Measurements from ENCODE around the gene APOBEC3C. TPM values are rescaled to one million over a fixed set of nuclear protein-coding genes. Genes with fewer than 3 reads are reported as not detected.
"Not testable (repeated sequence)": the region's sequence is repeated elsewhere in the genome, so short reads cannot be mapped to it uniquely, and the experiment has no call there.

The APOBEC3C gene
- total and polyA plus RNA-seq, 11 donors = 7.3 to 53.8 (median 24.9) TPM

GRCh38 chr22:39030705-39031104 lies 16.6 kb downstream of the APOBEC3C start:
- TF ChIP-seq POLR2A (IDR thresholded peaks at IDR 0.05) = no peak
- TF ChIP-seq CTCF (IDR thresholded peaks at IDR 0.05) = no peak
- ATAC-seq (no peak), DNase-seq (no peak)
- no peaks in the 10 kb centered on the region for H3K36me3 ChIP-seq
- H3K9me3 ChIP-seq = no peaks in the 10 kb centered on the region
- no peak overlapping the region for H3K4me3 ChIP-seq
- H3K27me3 ChIP-seq = no peaks in the 10 kb centered on the region
- intact Hi-C loops (cut with DNase I) = no loop called here
- WGBS, 4 donors = 93 to 97% (median 95%) methylated on average over 14 of the region's 14 CpGs
- no peaks in the 10 kb centered on the region for H3K4me1 ChIP-seq
- H3K27ac ChIP-seq = no peak overlapping the region

- not testable (repeated sequence) for H3K4me1 ChIP-seq, DNase-seq
- 73 to 78% (median 76%) methylated on average over 14 to 17 of the region's 18 CpGs for WGBS, 4 donors
Observed at GRCh38 chr22:39031434-39032295, 17.6 kb downstream of the APOBEC3C start.

DNA sequence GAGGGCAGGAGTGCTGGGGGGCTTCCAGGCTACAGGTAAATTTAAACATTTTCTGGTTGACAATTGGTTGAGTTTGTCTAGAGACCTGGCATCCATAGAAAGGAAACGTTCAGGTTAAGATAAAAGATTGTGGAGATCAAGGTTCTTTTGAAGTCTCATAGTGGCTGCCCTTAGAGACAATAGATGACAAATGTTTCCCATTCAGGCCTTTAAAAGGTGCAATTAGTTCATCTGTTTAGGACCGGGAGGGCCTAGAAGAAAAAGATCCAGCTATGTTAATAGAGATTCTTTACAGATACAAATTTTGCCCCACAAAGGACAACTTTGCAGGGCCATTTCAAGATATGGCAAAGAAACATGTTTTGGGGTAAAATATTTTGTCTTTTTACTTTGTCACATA lies 23.0 kb downstream of the APOBEC3C start:
- DNase-seq; ATAC-seq; H3K4me3 ChIP-seq; intact Hi-C loops (cut with DNase I); H3K27ac ChIP-seq; H3K27me3 ChIP-seq; H3K36me3 ChIP-seq; H3K9me3 ChIP-seq: not testable (repeated sequence)
- peaks cover 0 to 16% (median 8%) of the 10 kb centered on the region in 12 donors for H3K4me1 ChIP-seq
- 55 to 61% (median 57%) methylated on average over 2 of the region's 2 CpGs for WGBS, 4 donors

More at GRCh38 chr22:39031434-39032295, 17.6 kb downstream of the APOBEC3C start:
- H3K9me3 ChIP-seq; intact Hi-C loops (cut with DNase I); ATAC-seq; H3K4me3 ChIP-seq; H3K36me3 ChIP-seq; H3K27me3 ChIP-seq; H3K27ac ChIP-seq: not testable (repeated sequence)

- WGBS, 4 donors = 92 to 95% (median 93%) methylated on average over 18 to 19 of the region's 19 CpGs
- ATAC-seq (no peak), DNase-seq (no peak)
- peaks cover 0 to 21% (median 8%) of the 10 kb centered on the region in 12 donors for H3K4me1 ChIP-seq
- H3K27me3 ChIP-seq = no peaks in the 10 kb centered on the region
- H3K36me3 ChIP-seq = peaks cover 0 to 8% (median 4%) of the 10 kb centered on the region in 9 donors
- intact Hi-C loops (cut with DNase I) = no loop called here
- H3K27ac ChIP-seq = peak overlapping the region in 6 of 12 donors; percentile 27 to 93 (median 87)
- H3K9me3 ChIP-seq = no peaks in the 10 kb centered on the region
- H3K4me3 ChIP-seq = peak overlapping the region in 6 of 12 donors; percentile 66 to 79 (median 70)
- TF ChIP-seq POLR2A (IDR thresholded peaks at IDR 0.05) (no peak), CTCF (IDR thresholded peaks at IDR 0.05) (no peak)
Observed at GRCh38 chr22:39039306-39040126, 25.5 kb downstream of the APOBEC3C start.

DNA sequence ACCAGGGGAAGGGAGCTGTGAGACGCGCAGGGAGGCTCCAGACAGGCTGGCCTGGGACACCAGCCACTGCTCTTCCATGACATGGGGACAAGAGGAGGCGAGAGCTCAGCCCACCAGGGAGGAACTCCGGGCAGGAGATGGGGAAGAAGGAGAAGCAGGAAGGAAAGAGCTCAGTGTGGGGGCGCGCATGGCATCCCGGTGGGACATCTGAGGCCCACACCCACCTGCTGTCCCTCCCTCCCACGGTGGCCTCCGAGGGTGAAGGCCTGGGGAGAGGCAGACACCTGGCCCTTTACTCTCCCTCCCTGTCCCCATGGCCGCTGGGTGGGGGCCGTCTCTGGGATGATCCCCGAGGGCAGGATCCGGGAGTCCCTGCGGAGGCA lies 26.1 kb downstream of the APOBEC3C start:
- H3K36me3 ChIP-seq; H3K27me3 ChIP-seq; DNase-seq; intact Hi-C loops (cut with DNase I); H3K9me3 ChIP-seq: not testable (repeated sequence)
- peak overlapping the region in 11 of 12 donors; percentile 27 to 93 (median 84) for H3K27ac ChIP-seq
- H3K4me3 ChIP-seq = peak overlapping the region; percentile 47 to 89 (median 67)
- WGBS, 4 donors = 19 to 55% (median 23%) methylated on average over 4 to 11 of the region's 14 CpGs
- ATAC-seq = peak in 3 of 4 donors; percentile 3 to 23 (median 10)
- H3K4me1 ChIP-seq = peaks cover 0 to 21% (median 8%) of the 10 kb centered on the region in 12 donors

All from heart left ventricle (tissue), 16 donors.